Esophagus squamous epithelium (tissue), 5 donors: ENCODE results near the gene MICOS13. TPM values are rescaled to one million over a fixed set of nuclear protein-coding genes. Genes with fewer than 3 reads are reported as not detected.

Experiments
- DNase-seq: peaks from one replicate; lab custom pipeline; 2025; lab: John Stamatoyannopoulos, UW
- H3K27ac ChIP-seq, 4 donors: fragments of 200-600 bp; sonication (generic); one replicate each; pipeline ENCODE4 v1.5.1; 2016 to 2019; ENCODE audit warnings: mild to moderate bottlenecking in 1 of 4
- H3K27me3 ChIP-seq, 4 donors: fragments of 200-600 bp; sonication (generic); 1 replicate in 3 of 4; 2 replicates in 1 of 4; pipeline versions ENCODE4 v1.5.1 to v1.6.0; 2017 to 2021; ENCODE audit warnings: antibody characterized with exemption in 1 of 4
- H3K36me3 ChIP-seq, 3 donors: fragments of 200-600 bp; sonication (generic); one replicate each; pipeline ENCODE4 v1.5.1; 2016 to 2019
- H3K4me1 ChIP-seq, 3 donors: fragments of 200-600 bp; sonication (generic); one replicate each; pipeline ENCODE4 v1.5.1; 2017 to 2019
- H3K4me3 ChIP-seq, 4 donors: fragments of 200-600 bp; sonication (generic); 1 replicate in 3 of 4; 2 replicates in 1 of 4; pipeline ENCODE4 v1.5.1; 2016 to 2019; ENCODE audit warnings: mild to moderate bottlenecking in 2 of 4, moderate library complexity in 1 of 4
- H3K9me3 ChIP-seq, 3 donors: fragments of 200-600 bp; sonication (generic); one replicate each; pipeline ENCODE4 v1.5.1; 2016 to 2019
- POLR2A ChIP-seq, 4 donors: fragments of 450-650 bp; IDR thresholded peaks; one replicate each; pipeline ENCODE4 v1.6.1; 2017; ENCODE audit warnings: antibody characterized with exemption in 4 of 4, mild to moderate bottlenecking in 4 of 4, moderate library complexity in 3 of 4
- WGBS, 2 donors: methylation state at CpG; one replicate each; pipeline ENCODE4 v1.1.5; 2018; 5-methylcytosine and 5-hydroxymethylcytosine counted together
- intact Hi-C: fragments of 100-400 bp; cut with DNase I; formaldehyde crosslinking; loops from one replicate; pipeline ENCODE4 v1.15.0; 2022
- total RNA-seq, 4 donors: library from RNA; depleted of rRNA; stranded (reverse); fragments of >200 nt; gene quantifications; one replicate each; pipeline ENCODE4 v1.1.0, GENCODE V29; 2016
- TF ChIP-seq, protein P1 (sequence below), 6 experiments: fragments of 450-650 bp in 4 of 6; fragments of 200-600 bp in 2 of 6; sonication (generic) in 2 of 6; IDR thresholded peaks; one replicate each; pipeline ENCODE4 v1.5.1; 2016 to 2019; ENCODE audit warnings: antibody characterized with exemption in 6 of 6, mild to moderate bottlenecking in 4 of 6, moderate library complexity in 4 of 6
- donor health status: DM: yes; HTN: yes; CAD: no.

MICOS13 gene
- total RNA-seq, 4 donors from 2014 or later: 34.0 to 76.3 (median 48.8) TPM

DNA sequence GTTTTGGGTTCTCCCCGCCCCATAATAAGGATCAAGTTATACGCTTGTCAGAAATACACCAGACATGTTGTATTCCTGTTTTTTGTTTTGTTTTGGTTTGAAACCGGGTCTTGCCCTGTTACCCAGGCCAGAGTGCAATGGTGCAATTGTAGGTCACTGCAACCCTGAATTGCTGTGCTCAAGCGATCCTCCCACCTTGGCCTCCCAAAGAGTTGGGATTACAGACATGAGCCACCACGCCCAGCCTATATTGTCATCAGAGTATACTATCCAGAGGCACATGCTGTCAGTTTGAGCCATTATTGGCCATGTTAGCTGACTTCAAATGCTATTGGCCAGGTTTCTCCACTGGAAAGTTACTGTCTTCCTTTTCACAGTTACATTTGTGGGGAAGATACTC is 47.7 kb downstream of the MICOS13 start:
- TF ChIP-seq POLR2A (IDR thresholded peaks at IDR 0.05): no peak
- TF ChIP-seq, protein P1, sequence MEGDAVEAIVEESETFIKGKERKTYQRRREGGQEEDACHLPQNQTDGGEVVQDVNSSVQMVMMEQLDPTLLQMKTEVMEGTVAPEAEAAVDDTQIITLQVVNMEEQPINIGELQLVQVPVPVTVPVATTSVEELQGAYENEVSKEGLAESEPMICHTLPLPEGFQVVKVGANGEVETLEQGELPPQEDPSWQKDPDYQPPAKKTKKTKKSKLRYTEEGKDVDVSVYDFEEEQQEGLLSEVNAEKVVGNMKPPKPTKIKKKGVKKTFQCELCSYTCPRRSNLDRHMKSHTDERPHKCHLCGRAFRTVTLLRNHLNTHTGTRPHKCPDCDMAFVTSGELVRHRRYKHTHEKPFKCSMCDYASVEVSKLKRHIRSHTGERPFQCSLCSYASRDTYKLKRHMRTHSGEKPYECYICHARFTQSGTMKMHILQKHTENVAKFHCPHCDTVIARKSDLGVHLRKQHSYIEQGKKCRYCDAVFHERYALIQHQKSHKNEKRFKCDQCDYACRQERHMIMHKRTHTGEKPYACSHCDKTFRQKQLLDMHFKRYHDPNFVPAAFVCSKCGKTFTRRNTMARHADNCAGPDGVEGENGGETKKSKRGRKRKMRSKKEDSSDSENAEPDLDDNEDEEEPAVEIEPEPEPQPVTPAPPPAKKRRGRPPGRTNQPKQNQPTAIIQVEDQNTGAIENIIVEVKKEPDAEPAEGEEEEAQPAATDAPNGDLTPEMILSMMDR (IDR thresholded peaks at IDR 0.05): no peak
- no peaks in the 10 kb centered on the region for H3K9me3 ChIP-seq
- H3K36me3 ChIP-seq: peaks cover 0 to 54% (median 5%) of the 10 kb centered on the region in 3 donors
- intact Hi-C loops: no loop called here
- no peak overlapping the region for H3K27ac ChIP-seq
- H3K27me3 ChIP-seq: no peaks in the 10 kb centered on the region
- H3K4me3 ChIP-seq: no peak overlapping the region
- DNase-seq: no peak
- 72 to 78% methylated on average over 5 of the region's 5 CpGs for WGBS, 2 donors
- H3K4me1 ChIP-seq: peaks cover 12 to 92% (median 36%) of the 10 kb centered on the region in 3 donors

DNA sequence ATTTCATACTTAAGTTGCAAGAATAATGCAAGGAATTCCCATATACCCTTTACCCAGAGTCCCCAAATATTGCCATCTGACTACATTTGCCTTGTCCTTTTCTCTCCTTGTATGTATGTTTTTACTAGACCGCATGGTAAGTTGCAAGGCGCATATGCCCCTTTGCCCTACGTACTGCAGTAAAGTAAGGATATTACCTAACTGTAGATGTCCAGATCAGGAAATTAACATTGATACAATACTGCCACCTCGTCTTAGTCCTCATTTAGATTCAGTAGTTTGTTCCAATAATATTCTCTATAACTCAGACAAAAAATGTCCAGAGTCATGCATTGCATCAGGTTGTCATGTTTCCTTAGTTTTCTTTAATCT is 48.1 kb downstream of the MICOS13 start:
- intact Hi-C loops: no loop called here
- Histone ChIP-seq H3K4me1 (peaks cover 16 to 92% (median 35%) of the 10 kb centered on the region in 3 donors), H3K36me3 (peaks cover 1 to 55% (median 9%) of the 10 kb centered on the region in 3 donors), H3K9me3 (no peaks in the 10 kb centered on the region), H3K27me3 (no peaks in the 10 kb centered on the region), H3K4me3 (no peak overlapping the region), H3K27ac (peak overlapping the region in 2 of 4 donors; percentile 40 to 70)
- 74 to 76% methylated on average over 4 of the region's 4 CpGs for WGBS, 2 donors
- TF ChIP-seq POLR2A (IDR thresholded peaks at IDR 0.05): no peak
- TF ChIP-seq, protein P1 (IDR thresholded peaks at IDR 0.05): no peak
- DNase-seq: no peak

DNA sequence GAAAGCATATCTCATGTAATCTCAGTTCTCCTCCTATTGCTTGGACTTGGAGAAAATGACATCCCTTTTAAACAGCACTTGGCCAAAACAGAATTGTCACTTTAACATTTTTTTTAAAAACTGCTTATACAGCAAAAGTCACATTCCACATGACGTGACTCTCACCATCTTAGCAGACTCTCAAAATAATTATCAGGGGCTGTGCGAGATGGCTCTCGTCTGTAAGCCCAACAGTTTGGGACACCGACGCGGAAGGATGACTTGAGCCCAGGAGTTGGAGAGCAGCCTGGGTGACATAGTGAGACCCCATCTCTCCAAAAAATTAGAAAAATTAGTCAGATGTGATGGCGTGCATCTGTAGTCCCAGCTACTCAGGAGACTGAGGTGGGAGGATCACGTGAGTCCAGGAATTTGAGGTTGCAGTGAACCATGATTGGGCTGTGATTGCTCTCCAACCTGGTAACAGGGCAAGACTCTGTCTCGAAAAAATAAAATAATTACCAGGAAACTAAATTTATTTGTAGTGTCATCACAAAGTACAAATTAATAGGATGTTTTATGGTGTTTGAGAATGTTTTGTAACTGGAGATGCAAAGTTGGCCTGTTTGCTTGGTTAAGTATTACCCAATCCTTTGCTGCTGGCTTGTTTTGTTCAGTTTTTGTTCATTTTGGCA is 48.6 kb downstream of the MICOS13 start:
- 59 to 65% methylated on average over 9 of the region's 9 CpGs for WGBS, 2 donors
- Histone ChIP-seq H3K9me3 (no peaks in the 10 kb centered on the region), H3K4me1 (peaks cover 21 to 95% (median 37%) of the 10 kb centered on the region in 3 donors), H3K27me3 (no peaks in the 10 kb centered on the region), H3K27ac (peak overlapping the region in 2 of 4 donors; percentile 40 to 70), H3K36me3 (peaks cover 6 to 55% (median 14%) of the 10 kb centered on the region in 3 donors), H3K4me3 (peak overlapping the region in 1 of 4 donors; percentile 27)
- no peak for TF ChIP-seq POLR2A (IDR thresholded peaks at IDR 0.05)
- TF ChIP-seq, protein P1 (IDR thresholded peaks at IDR 0.05): no peak
- intact Hi-C loops: no loop called here
- DNase-seq: no peak

DNA sequence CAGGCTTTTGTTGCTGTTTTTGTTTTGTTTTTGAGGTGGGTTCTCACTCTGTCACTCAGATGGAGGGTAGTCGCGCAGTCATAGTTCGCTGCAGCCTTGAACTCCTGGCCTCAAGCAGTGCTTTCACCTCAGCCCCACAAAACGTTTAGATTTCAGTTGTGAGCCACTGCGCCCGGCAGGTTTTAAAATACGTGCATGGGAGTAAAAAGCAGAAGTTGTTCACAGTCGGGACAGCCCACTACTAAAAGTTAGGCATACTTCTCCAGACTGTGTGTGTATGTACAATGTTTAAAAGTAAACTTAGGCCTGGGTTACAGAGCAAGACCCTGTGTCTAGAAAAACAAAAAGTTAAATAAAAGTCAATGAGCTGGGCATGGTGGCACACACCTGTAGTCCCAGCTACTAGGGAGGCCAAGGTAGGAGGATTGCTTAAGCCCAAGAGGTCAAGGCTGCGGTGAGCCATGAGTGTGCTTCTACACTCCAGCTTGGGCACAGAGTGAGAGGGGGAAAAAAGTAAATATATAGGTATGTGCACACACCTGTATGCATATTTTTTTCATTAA is 51.3 kb downstream of the MICOS13 start:
- 60 to 77% methylated on average over 9 of the region's 9 CpGs for WGBS, 2 donors
- intact Hi-C loops: loop anchor here (10.0 kb wide), 1 partner anchor 56 kb away; the partner anchor contains the start of genes HSD11B1L and MICOS13
- peaks cover 8 to 63% (median 19%) of the 10 kb centered on the region in 3 donors for H3K36me3 ChIP-seq

More for the DNA sequence above, 51.3 kb downstream of the MICOS13 start:
- Histone ChIP-seq H3K27me3 (no peaks in the 10 kb centered on the region), H3K4me3 (no peak overlapping the region), H3K4me1 (peaks cover 36 to 100% (median 62%) of the 10 kb centered on the region in 3 donors), H3K9me3 (no peaks in the 10 kb centered on the region), H3K27ac (peak overlapping the region in 1 of 4 donors; percentile 34)
- TF ChIP-seq, protein P1 (IDR thresholded peaks at IDR 0.05): no peak
- no peak for TF ChIP-seq POLR2A (IDR thresholded peaks at IDR 0.05)
- DNase-seq: no peak
